ENCODE results near the gene JOSD2. TPM values are rescaled to one million over a fixed set of nuclear protein-coding genes. Genes with fewer than 3 reads are reported as not detected.

The JOSD2 gene
- total and polyA plus RNA-seq, 8 donors = 8.0 to 41.2 (median 14.2) TPM

- 22 to 26% methylated on average over 8 of the region's 8 CpGs for WGBS, 2 donors
- Histone ChIP-seq H3K9me3 (no peaks in the 10 kb centered on the region), H3K27me3 (peaks cover 0 to 6% (median 0%) of the 10 kb centered on the region in 4 donors), H3K36me3 (no peaks in the 10 kb centered on the region), H3K4me1 (no peaks in the 10 kb centered on the region), H3K27ac (no peak overlapping the region), H3K4me3 (no peak overlapping the region)
- no peak for DNase-seq
- intact Hi-C loops (cut with DNase I) = no loop called here
- no peak for ATAC-seq
- FAIRE-seq = no peak
- no peak for TF ChIP-seq CTCF (IDR thresholded peaks at IDR 0.05)
Observed at GRCh38 chr19:50550594-50550966, 39.6 kb upstream of the JOSD2 start.

- Histone ChIP-seq H3K27me3 (peaks cover 0 to 6% (median 0%) of the 10 kb centered on the region in 4 donors), H3K27ac (no peak overlapping the region), H3K4me1 (no peaks in the 10 kb centered on the region), H3K9me3 (no peaks in the 10 kb centered on the region), H3K36me3 (no peaks in the 10 kb centered on the region), H3K4me3 (no peak overlapping the region)
- DNase-seq = no peak
- ATAC-seq = no peak
- FAIRE-seq = no peak
- no peak for TF ChIP-seq CTCF (IDR thresholded peaks at IDR 0.05)
- WGBS, 2 donors = 41 to 51% methylated on average over 16 to 17 of the region's 17 CpGs
- intact Hi-C loops (cut with DNase I) = no loop called here
Observed at GRCh38 chr19:50549927-50550593, 39.1 kb upstream of the JOSD2 start.

DNA sequence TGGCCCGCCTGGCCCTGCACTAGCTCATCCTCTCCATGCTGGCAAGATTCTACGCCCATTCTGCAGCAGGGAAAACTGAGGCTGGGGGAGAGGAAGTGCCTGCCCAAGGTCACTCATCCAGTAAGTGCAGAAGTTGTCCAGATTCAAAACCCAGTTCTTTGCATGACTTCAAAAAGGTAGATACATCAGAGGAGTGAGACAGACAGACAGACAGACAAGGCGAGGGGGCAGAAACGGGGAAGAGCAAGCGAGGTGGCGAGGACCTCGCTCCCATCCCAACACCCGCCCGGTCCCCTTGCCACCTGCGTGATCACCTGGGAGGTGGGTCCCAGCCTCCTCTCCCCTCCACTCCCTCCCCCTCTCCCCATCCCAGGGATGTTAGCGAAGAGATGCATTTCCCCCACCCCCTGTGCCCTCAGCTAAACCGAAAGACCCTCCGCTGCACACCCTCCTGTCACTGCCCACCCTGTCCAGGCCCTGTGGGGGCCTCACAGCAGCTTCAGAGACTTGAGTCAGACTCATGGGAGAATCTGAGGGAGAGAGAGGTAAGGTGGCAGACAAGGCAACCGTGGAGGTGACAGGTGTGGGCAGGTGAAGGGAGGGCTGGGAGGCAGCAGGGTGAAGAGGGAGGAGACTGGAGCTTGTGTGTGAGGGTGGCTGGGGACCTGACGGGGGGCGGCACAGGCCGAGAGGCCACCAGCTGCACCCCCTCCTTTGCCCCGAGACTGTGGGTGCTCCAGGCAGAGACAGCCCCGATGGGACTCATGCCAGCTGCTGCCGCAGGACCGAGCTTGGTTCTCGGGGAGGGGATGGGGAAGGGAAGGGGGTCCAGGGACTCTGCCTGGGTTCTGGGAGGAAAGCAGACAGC is 38.3 kb upstream of the JOSD2 start:
- Histone ChIP-seq H3K27ac (no peak overlapping the region), H3K4me1 (no peaks in the 10 kb centered on the region), H3K36me3 (no peaks in the 10 kb centered on the region), H3K9me3 (no peaks in the 10 kb centered on the region), H3K27me3 (peaks cover 0 to 6% (median 0%) of the 10 kb centered on the region in 4 donors), H3K4me3 (no peak overlapping the region)
- ATAC-seq (no peak), FAIRE-seq (no peak), DNase-seq (no peak)
- 39 to 56% methylated on average over 16 to 22 of the region's 22 CpGs for WGBS, 2 donors
- intact Hi-C loops (cut with DNase I) = no loop called here
- no peak for TF ChIP-seq CTCF (IDR thresholded peaks at IDR 0.05)

DNA sequence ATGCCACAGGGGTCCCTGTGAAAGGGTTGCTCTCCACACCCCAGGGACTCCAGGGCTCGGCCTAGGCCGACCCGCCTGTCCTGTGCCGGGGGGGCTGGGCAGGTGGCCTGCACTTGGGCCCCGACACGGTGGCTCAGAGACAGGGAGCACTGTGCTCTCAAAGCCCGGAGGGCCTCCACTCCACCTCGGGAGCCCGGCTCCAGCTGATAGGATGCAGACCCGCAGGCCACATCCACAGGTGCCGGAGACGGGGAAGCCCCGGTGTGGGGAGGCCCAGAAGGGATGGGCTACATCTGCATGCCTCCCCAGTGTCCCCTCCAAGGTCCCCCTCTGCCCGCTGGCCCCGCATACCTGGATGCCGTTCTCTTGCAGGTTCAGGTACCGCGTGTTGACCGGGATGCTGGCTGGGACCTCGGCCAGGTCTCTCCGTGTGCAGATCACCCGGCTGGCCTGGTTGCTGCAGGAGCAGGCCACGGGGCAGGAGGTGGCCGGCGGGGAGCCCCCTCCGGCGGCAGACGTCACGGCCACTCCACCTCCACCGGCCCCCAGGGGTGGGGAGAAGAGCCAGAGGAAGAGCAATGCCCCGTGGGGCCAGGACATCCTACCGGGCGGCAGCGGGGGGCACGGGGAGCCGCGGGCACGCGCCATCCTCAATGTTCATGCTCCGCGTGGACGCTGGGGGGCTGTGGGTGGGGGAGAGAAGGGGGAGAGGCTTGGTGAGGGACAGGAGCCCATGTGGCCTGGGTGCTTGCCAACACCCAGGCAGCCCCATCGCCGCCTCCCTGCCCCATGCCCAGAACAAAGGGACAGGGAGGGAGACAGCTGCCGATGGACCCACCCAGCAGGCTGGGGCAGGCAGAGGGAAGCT is 37.4 kb upstream of the JOSD2 start:
- peaks cover 0 to 6% (median 0%) of the 10 kb centered on the region in 4 donors for H3K27me3 ChIP-seq
- H3K4me3 ChIP-seq = no peak overlapping the region
- H3K9me3 ChIP-seq = no peaks in the 10 kb centered on the region
- no peak for TF ChIP-seq CTCF (IDR thresholded peaks at IDR 0.05)
- no peak overlapping the region for H3K27ac ChIP-seq
- WGBS, 2 donors = 48 to 65% methylated on average over 31 to 45 of the region's 45 CpGs
- intact Hi-C loops (cut with DNase I) = no loop called here
- ATAC-seq (no peak), FAIRE-seq (no peak), DNase-seq (no peak)
- H3K4me1 ChIP-seq = no peaks in the 10 kb centered on the region
- H3K36me3 ChIP-seq = no peaks in the 10 kb centered on the region
